ENCODE measurements around the gene FAM117A.
"Not testable (repeated sequence)": the region's sequence is repeated elsewhere in the genome, so short reads cannot be mapped to it uniquely, and the experiment has no call there.

Gene FAM117A

GRCh38 chr17:49762151-49762941, 1.6 kb downstream of the FAM117A start:
- no peak for DNase-seq

GRCh38 chr17:49760932-49761558, 2.9 kb downstream of the FAM117A start:
- no peak for DNase-seq

- DNase-seq, result no peak
Measured at GRCh38 chr17:49760296-49760695, 3.6 kb downstream of the FAM117A start.

- DNase-seq, result no peak
Measured at GRCh38 chr17:49759203-49759602, 4.7 kb downstream of the FAM117A start.

- not testable (repeated sequence) for DNase-seq
Measured at GRCh38 chr17:49758464-49759010, 5.4 kb downstream of the FAM117A start.

- no peak for DNase-seq
Measured at GRCh38 chr17:49757151-49757777, 6.7 kb downstream of the FAM117A start.

GRCh38 chr17:49756323-49757150, 7.4 kb downstream of the FAM117A start:
- no peak for DNase-seq

GRCh38 chr17:49755663-49756283, 8.2 kb downstream of the FAM117A start:
- DNase-seq, result no peak

GRCh38 chr17:49753959-49754391, 10.0 kb downstream of the FAM117A start:
- no peak for DNase-seq

- DNase-seq, result no peak
Measured at GRCh38 chr17:49752508-49752907, 11.4 kb downstream of the FAM117A start.

GRCh38 chr17:49749730-49750129, 14.2 kb downstream of the FAM117A start:
- DNase-seq, result no peak

- no peak for DNase-seq
Measured at GRCh38 chr17:49748791-49749190, 15.1 kb downstream of the FAM117A start.

GRCh38 chr17:49748223-49748622, 15.7 kb downstream of the FAM117A start:
- no peak for DNase-seq

GRCh38 chr17:49747632-49748031, 16.3 kb downstream of the FAM117A start:
- no peak for DNase-seq

GRCh38 chr17:49746791-49747490, 17.0 kb downstream of the FAM117A start:
- no peak for DNase-seq

- DNase-seq, result no peak
Measured at GRCh38 chr17:49745175-49746139, 18.5 kb downstream of the FAM117A start.

- no peak for DNase-seq
Measured at GRCh38 chr17:49742166-49742638, 21.7 kb downstream of the FAM117A start.

- DNase-seq, result no peak
Measured at GRCh38 chr17:49741692-49742076, 22.2 kb downstream of the FAM117A start.

- DNase-seq, result no peak
Measured at GRCh38 chr17:49741009-49741691, 22.8 kb downstream of the FAM117A start.
